ENCODE measurements around the gene STRIP2.

GRCh38 chr7:129462420-129462819 lies 28.2 kb downstream of the STRIP2 start:
- no peak for TF ChIP-seq CTCF (IDR thresholded peaks at IDR 0.05)
- TF ChIP-seq POLR2AphosphoS5 (IDR thresholded peaks at IDR 0.05), result no peak
